GM12878 (cell line): ENCODE data around the gene TNFSF15. TPM values are rescaled to one million over a fixed set of nuclear protein-coding genes. Genes with fewer than 3 reads are reported as not detected.

Experiments used
- ATAC-seq: fragments of 200-7000 bp; cut with Tn5 transposase; 3 replicates; pipeline ENCODE4 v1.9.1; 2020; ENCODE audit warnings: mild to moderate bottlenecking, moderate library complexity
- BruUV-seq: library from RNA; stranded (reverse); fragments of 400-500 nt; replicated peaks from 2 replicates; lab custom pipeline; 2021; lab: Mats Ljungman, UMichigan
- CTCF ChIA-PET: fragments of 300-600 bp; sonication (Branson Sonifier 250); formaldehyde crosslinking; extraction: SDS; loops from one replicate; lab custom pipeline; 2021; ENCODE audit warnings: inconsistent platforms; lab: Yijun Ruan, JAX
- POLR2A ChIA-PET: fragments of 350-600 bp; formaldehyde crosslinking; extraction: SDS; loops from one replicate; lab custom pipeline; 2021; ENCODE audit warnings: inconsistent platforms; lab: Charles Lee
- RAD21 ChIA-PET: fragments of 300-600 bp; sonication (Branson Sonifier 250); formaldehyde crosslinking; loops from one replicate; lab custom pipeline; 2023; ENCODE audit warnings: antibody characterized with exemption; ENCODE audit not compliant: unreplicated experiment; lab: Charles Lee
- SMC1A ChIA-PET: fragments of 300-600 bp; sonication (Branson Sonifier 250); formaldehyde crosslinking; loops from one replicate; lab custom pipeline; 2023; ENCODE audit not compliant: unreplicated experiment, uncharacterized antibody; lab: Charles Lee
- DNase-seq: peaks from one replicate; pipeline ENCODE4 v3.0.0-alpha.2; 2011; ENCODE audit warnings: low read depth, low spot score
- FAIRE-seq: peaks from 3 replicates; lab custom pipeline; 2011; peaks lifted over from hg19 to GRCh38; lab: Jason Lieb, UNC
- H2AFZ ChIP-seq: 2 replicates; pipeline ENCODE4 v1.6.0; 2011; ENCODE audit warnings: low read depth, low read length, control low read depth; ENCODE audit not compliant: control insufficient read depth
- H3K27ac ChIP-seq: 2 replicates; pipeline ENCODE4 v1.5.1; 2011; ENCODE audit warnings: control low read depth; ENCODE audit not compliant: control insufficient read depth, insufficient read depth
- H3K27me3 ChIP-seq, 2 experiments: replicated peaks in 1 of 2; 2 replicates each; pipeline versions ENCODE4 v1.6.0 to v1.6.1; 2011; ENCODE audit warnings: low read length in 1 of 2; ENCODE audit not compliant: control insufficient read depth in 2 of 2, insufficient read depth in 2 of 2
- H3K36me3 ChIP-seq, 2 experiments: 2 replicates each; pipeline ENCODE4 v1.5.1; 2011; ENCODE audit warnings: low read length in 1 of 2; ENCODE audit not compliant: control insufficient read depth in 2 of 2, insufficient read depth in 2 of 2
- H3K4me1 ChIP-seq: 2 replicates; pipeline ENCODE4 v1.6.1; 2011; ENCODE audit warnings: mild to moderate bottlenecking, low read length, moderate library complexity, mixed read lengths; ENCODE audit not compliant: control insufficient read depth, insufficient read depth
- H3K4me2 ChIP-seq: 2 replicates; pipeline ENCODE4 v1.6.0; 2011; ENCODE audit warnings: control low read depth; ENCODE audit not compliant: control insufficient read depth, insufficient read depth
- H3K4me3 ChIP-seq: fragments of 200-600 bp; sonication (generic); 2 replicates; pipeline ENCODE4 v1.5.1; 2016
- H3K79me2 ChIP-seq: 2 replicates; pipeline ENCODE4 v1.6.0; 2011; ENCODE audit warnings: low read length; ENCODE audit not compliant: control insufficient read depth, insufficient read depth
- H3K9ac ChIP-seq: 2 replicates; pipeline ENCODE4 v1.8.0; 2011; ENCODE audit warnings: low read length, control low read depth, mixed read lengths; ENCODE audit not compliant: control insufficient read depth, insufficient read depth
- H3K9me3 ChIP-seq: replicated peaks from 3 replicates; pipeline ENCODE4 v1.5.1; 2011; ENCODE audit warnings: mild to moderate bottlenecking, low read length; ENCODE audit not compliant: control insufficient read depth, insufficient read depth
- H4K20me1 ChIP-seq: 2 replicates; pipeline ENCODE4 v1.6.0; 2011; ENCODE audit not compliant: control insufficient read depth, insufficient read depth
- RELA ChIP-seq: fragments of 450-650 bp; IDR thresholded peaks from 2 replicates; pipeline ENCODE4 v1.8.0; 2014; ENCODE audit warnings: borderline replicate concordance; ENCODE audit not compliant: partially characterized antibody
- SMAD5 ChIP-seq: IDR thresholded peaks from 2 replicates; pipeline ENCODE4 v1.6.1; 2016; ENCODE audit warnings: antibody characterized with exemption, low read depth
- ZNF217 ChIP-seq: fragments of 450-650 bp; IDR thresholded peaks from 2 replicates; pipeline ENCODE4 v1.6.1; 2017; ENCODE audit warnings: antibody characterized with exemption, mild to moderate bottlenecking
- WGBS: methylation state at CpG from one replicate; pipeline ENCODE4 v1.1.6; 2016; ENCODE audit warnings: low lambda C conversion rate; ENCODE audit not compliant: insufficient replicate concordance, insufficient coverage; ENCODE audit errors: missing lambda C conversion rate; 5-methylcytosine and 5-hydroxymethylcytosine counted together
- in situ Hi-C: fragments of 300-500 bp; cut with MboI; formaldehyde crosslinking; loops from 9 replicates; pipeline ENCODE4 v1.14.3; 2018; ENCODE audit warnings: mixed read lengths
- intact Hi-C: fragments of 100-400 bp; cut with micrococcal nuclease; formaldehyde crosslinking; loops from one replicate; pipeline ENCODE4 v1.14.2; 2022; ENCODE audit not compliant: unreplicated experiment
- polyA plus RNA-seq, 11 experiments: library from polyadenylated mRNA; depleted of rRNA in 4 of 11; unstranded in 6 of 11; stranded (reverse) in 5 of 11; fragments of >200 nt; fragmentation: Nextera tagmentation in 4 of 11; fragmentation: Illumina TruSeq in 1 of 11; extraction: Ambion mirVana in 4 of 11; extraction: Trizol in 1 of 11; gene quantifications; 1 replicate in 1 of 11; 2 replicates in 10 of 11; pipeline versions ENCODE4 v1.2.1 to v1.2.3, GENCODE V29; 2011 to 2016; ENCODE audit warnings: inconsistent platforms in 2 of 11, missing spikeins in 2 of 11, low read depth in 1 of 11
- total RNA-seq, 4 experiments: library from RNA; depleted of rRNA in 3 of 4; stranded (reverse); fragments of >200 nt in 3 of 4; fragmentation: Illumina TruSeq in 1 of 4; extraction: Trizol in 1 of 4; gene quantifications; 2 replicates each; pipeline versions ENCODE4 v1.2.1 to v1.2.3, GENCODE V29; 2013 to 2021

Gene TNFSF15
- total and polyA plus RNA-seq, 10 of the 15 experiments (the other 5 are each of a cell fraction or from before 2014, with no cell fraction given), result 0.03 TPM; not detected in 9

GRCh38 chr9:114775981-114776380 lies 29.9 kb downstream of the TNFSF15 start:
- H3K9ac ChIP-seq, result no peak overlapping the region
- no peaks in the 10 kb centered on the region for H3K4me1 ChIP-seq
- H3K4me2 ChIP-seq, result no peak overlapping the region
- intact Hi-C loops (no loop called here), in situ Hi-C loops (no loop called here)
- no peaks in the 10 kb centered on the region for H4K20me1 ChIP-seq
- peaks cover 0 to 2% of the 10 kb centered on the region in 2 experiments; a peak in 1 of 4 replicates for H3K27me3 ChIP-seq
- WGBS, result 13% methylated on average over 1 of the region's 1 CpG
- ChIA-PET POLR2A (no interaction called here), SMC1A (interaction anchor here (1.3 kb wide), 1 partner anchor 9 kb away, joined by 5 read pairs; no protein-coding TSS in a partner anchor), RAD21 (no interaction called here), CTCF (no interaction called here)
- no peaks in the 10 kb centered on the region for H3K79me2 ChIP-seq
- ATAC-seq (no peak), DNase-seq (no peak), FAIRE-seq (no peak)
- H3K36me3 ChIP-seq, result no peaks in the 10 kb centered on the region
- no peak for TF ChIP-seq ZNF217
- H2AFZ ChIP-seq, result no peak overlapping the region
- no peak overlapping the region for H3K4me3 ChIP-seq
- H3K27ac ChIP-seq, result no peak overlapping the region
- H3K9me3 ChIP-seq, result no peaks in the 10 kb centered on the region
- BruUV-seq, result no TSS peak

- in situ Hi-C loops (no loop called here), intact Hi-C loops (no loop called here)
- H3K79me2 ChIP-seq, result no peaks in the 10 kb centered on the region
- H3K9me3 ChIP-seq, result no peaks in the 10 kb centered on the region
- no peak for DNase-seq
- H4K20me1 ChIP-seq, result no peaks in the 10 kb centered on the region
- WGBS, result 0% methylated on average over 1 of the region's 1 CpG
- no peaks in the 10 kb centered on the region for H3K36me3 ChIP-seq
- H3K9ac ChIP-seq, result no peak overlapping the region
- SMC1A ChIA-PET, result interaction anchor here (1.1 kb wide), 1 partner anchor 8 kb away, joined by 3 read pairs; no protein-coding TSS in a partner anchor
- TF ChIP-seq SMAD5 (no peak), RELA (no peak)
- H3K4me1 ChIP-seq, result no peaks in the 10 kb centered on the region
- no peak overlapping the region for H2AFZ ChIP-seq
- FAIRE-seq, result no peak
- no peak overlapping the region for H3K4me3 ChIP-seq
- RAD21 ChIA-PET, result no interaction called here
- H3K27ac ChIP-seq, result no peak overlapping the region
- CTCF ChIA-PET, result no interaction called here
- no TSS peak for BruUV-seq
- H3K4me2 ChIP-seq, result no peak overlapping the region
- H3K27me3 ChIP-seq, result peaks cover 0 to 2% of the 10 kb centered on the region in 2 experiments; a peak in 1 of 4 replicates
- POLR2A ChIA-PET, result no interaction called here
- no peak for ATAC-seq
Measured at GRCh38 chr9:114775121-114775520, 30.7 kb downstream of the TNFSF15 start.
